ENCODE data around the gene SRBD1. TPM values are rescaled to one million over a fixed set of nuclear protein-coding genes. Genes with fewer than 3 reads are reported as not detected.

The SRBD1 gene
- total RNA-seq, 1 donor from 2014 or later = 9.1 TPM

DNA sequence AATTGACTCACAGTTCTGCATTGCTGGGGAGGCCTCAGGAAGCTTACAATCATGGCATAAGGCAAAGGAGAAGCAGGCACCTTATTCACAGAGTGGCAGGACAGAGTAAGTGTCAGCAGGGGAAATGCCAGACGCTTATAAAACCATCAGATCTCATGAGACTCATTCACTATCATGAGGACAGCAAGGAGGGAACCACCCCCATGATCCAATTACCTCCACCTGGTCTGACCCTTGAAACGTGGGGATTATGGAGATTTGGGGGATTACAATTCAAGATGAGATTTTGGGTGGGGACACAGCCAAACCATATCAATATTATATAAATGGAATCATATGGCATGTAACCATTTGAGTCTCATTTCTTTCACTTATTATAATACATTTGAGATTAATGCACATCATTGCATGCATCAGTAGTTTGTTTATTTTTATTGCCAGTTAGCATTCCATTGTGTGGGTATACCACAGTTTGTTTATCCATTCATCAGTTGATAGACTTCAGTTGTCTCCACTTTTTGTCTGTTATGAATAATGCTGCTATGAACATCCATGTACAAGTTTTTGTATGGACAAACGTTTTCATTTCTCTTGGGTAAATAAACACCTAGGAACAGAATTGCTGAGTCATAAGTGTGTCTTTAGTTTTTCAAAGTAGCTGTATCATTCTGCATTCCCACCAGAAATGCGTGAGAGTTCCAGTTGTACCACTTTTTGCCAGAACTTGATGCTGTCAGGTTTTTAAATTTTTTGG, 5.8 kb upstream of the SRBD1 start:
- DNase-seq (ENCODE audit: extremely low spot score in 2 of 2) = no peak
- intact Hi-C loops (cut with DNase I) = no loop called here
- Histone ChIP-seq H3K36me3 (no peaks in the 10 kb centered on the region), H3K4me3 (no peak overlapping the region), H3K9me3 (no peaks in the 10 kb centered on the region), H3K4me1 (no peaks in the 10 kb centered on the region), H3K27me3 (no peaks in the 10 kb centered on the region), H3K27ac (no peak overlapping the region)
- TF ChIP-seq POLR2A (IDR thresholded peaks at IDR 0.05) (no peak), CTCF (IDR thresholded peaks at IDR 0.05) (no peak), POLR2AphosphoS5 (IDR thresholded peaks at IDR 0.05; ENCODE audit: insufficient read depth in 1 of 2, low read depth in 1 of 2) (no peak)

DNA sequence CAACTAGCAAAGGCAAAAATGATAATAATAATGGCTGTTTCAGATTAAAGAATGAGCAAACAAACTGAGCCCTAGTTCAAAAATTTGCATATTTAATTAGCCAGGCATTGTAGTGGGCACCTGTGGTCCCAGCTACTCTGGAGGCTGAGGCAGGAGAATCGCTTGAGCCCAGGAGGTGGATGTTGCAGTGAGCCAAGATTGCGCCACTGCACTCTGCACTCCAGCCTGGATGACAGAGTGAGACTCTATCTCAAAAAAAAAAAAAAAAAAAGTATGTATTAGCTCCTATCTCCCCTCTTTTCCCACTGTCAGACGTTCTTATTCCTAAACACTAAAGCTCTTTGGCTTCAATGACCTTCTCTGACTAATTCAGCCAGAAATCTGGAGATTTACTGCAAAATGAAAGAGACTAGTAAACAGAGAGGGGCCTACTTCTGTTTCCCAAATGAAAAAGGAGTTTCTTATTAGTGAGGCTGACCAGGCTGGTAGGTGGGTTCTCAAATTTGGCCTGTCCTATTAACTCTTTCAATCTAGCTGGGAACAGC, 3.9 kb upstream of the SRBD1 start:
- H3K4me1 ChIP-seq = peaks cover 5% of the 10 kb centered on the region
- TF ChIP-seq CTCF (IDR thresholded peaks at IDR 0.05) (no peak), POLR2AphosphoS5 (IDR thresholded peaks at IDR 0.05; ENCODE audit: insufficient read depth in 1 of 2, low read depth in 1 of 2) (no peak), POLR2A (IDR thresholded peaks at IDR 0.05) (no peak)
- H3K9me3 ChIP-seq = no peaks in the 10 kb centered on the region
- no peaks in the 10 kb centered on the region for H3K27me3 ChIP-seq
- no peak overlapping the region for H3K27ac ChIP-seq
- H3K4me3 ChIP-seq = no peak overlapping the region
- no peak for DNase-seq (ENCODE audit: extremely low spot score in 2 of 2)
- H3K36me3 ChIP-seq = no peaks in the 10 kb centered on the region
- intact Hi-C loops (cut with DNase I) = no loop called here

GRCh38 chr2:45614330-45614729, 3.3 kb upstream of the SRBD1 start:
- peaks cover 11% of the 10 kb centered on the region for H3K4me1 ChIP-seq
- H3K27me3 ChIP-seq = no peaks in the 10 kb centered on the region
- TF ChIP-seq POLR2A (IDR thresholded peaks at IDR 0.05) (no peak), CTCF (IDR thresholded peaks at IDR 0.05) (no peak), POLR2AphosphoS5 (IDR thresholded peaks at IDR 0.05; ENCODE audit: insufficient read depth in 1 of 2, low read depth in 1 of 2) (no peak)
- H3K9me3 ChIP-seq = no peaks in the 10 kb centered on the region
- no peak overlapping the region for H3K27ac ChIP-seq
- no peaks in the 10 kb centered on the region for H3K36me3 ChIP-seq
- H3K4me3 ChIP-seq = no peak overlapping the region
- intact Hi-C loops (cut with DNase I) = no loop called here
- no peak for DNase-seq (ENCODE audit: extremely low spot score in 2 of 2)

DNA sequence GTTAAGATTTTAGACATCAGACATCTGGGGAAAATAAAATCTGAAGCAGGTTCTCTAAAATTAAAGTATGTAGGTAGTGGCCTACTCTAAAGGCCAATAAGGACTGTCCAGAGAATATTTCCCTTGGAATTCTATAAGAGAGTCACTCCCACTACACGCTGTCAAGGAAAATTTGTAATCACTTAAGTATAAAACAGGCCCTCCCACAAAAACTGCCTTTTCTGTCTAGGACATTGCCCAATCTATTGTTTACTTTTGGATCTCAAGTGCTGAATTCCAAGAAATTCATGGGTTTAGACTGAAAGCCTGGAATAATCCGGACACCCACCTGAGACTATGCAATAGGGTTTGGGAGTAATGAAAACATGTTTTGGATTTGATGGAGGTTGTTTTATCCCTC, 1.7 kb upstream of the SRBD1 start:
- H3K4me3 ChIP-seq = no peak overlapping the region
- no peak for DNase-seq (ENCODE audit: extremely low spot score in 2 of 2)
- no peaks in the 10 kb centered on the region for H3K36me3 ChIP-seq
- TF ChIP-seq CTCF (IDR thresholded peaks at IDR 0.05) = no peak
- no peak for TF ChIP-seq POLR2AphosphoS5 (IDR thresholded peaks at IDR 0.05; ENCODE audit: insufficient read depth in 1 of 2, low read depth in 1 of 2)
- no peak for TF ChIP-seq POLR2A (IDR thresholded peaks at IDR 0.05)
- H3K9me3 ChIP-seq = no peaks in the 10 kb centered on the region
- intact Hi-C loops (cut with DNase I) = no loop called here
- H3K4me1 ChIP-seq = peaks cover 15% of the 10 kb centered on the region
- H3K27ac ChIP-seq = no peak overlapping the region
- no peaks in the 10 kb centered on the region for H3K27me3 ChIP-seq

- TF ChIP-seq POLR2A (IDR thresholded peaks at IDR 0.05) (no peak), CTCF (IDR thresholded peaks at IDR 0.05) (no peak), POLR2AphosphoS5 (IDR thresholded peaks at IDR 0.05; ENCODE audit: insufficient read depth in 1 of 2, low read depth in 1 of 2) (no peak)
- no peak for DNase-seq (ENCODE audit: extremely low spot score in 2 of 2)
- intact Hi-C loops (cut with DNase I) = no loop called here
- Histone ChIP-seq H3K27me3 (no peaks in the 10 kb centered on the region), H3K9me3 (no peaks in the 10 kb centered on the region), H3K36me3 (no peaks in the 10 kb centered on the region), H3K4me3 (no peak overlapping the region), H3K4me1 (peaks cover 15% of the 10 kb centered on the region), H3K27ac (peak overlapping the region; percentile 93)
Observed at GRCh38 chr2:45612285-45612684, 1.2 kb upstream of the SRBD1 start.
